ENCODE measurements around the gene CHCHD3.

- TF ChIP-seq NR2C2 (CRISPR knock-in tag; IDR thresholded peaks at IDR 0.05) = no peak
- TF ChIP-seq TEAD1 (CRISPR knock-in tag; IDR thresholded peaks at IDR 0.05) = no peak
- TF ChIP-seq ATF2 (CRISPR knock-in tag; IDR thresholded peaks at IDR 0.05; ENCODE audit: borderline replicate concordance, low read depth) = no peak
These were observed 80.2 kb downstream of the CHCHD3 start for GRCh38 chr7:133001727-133002126.

Measured in WTC11 (cell line).